Panc1 (cell line): Measurements from ENCODE around the gene IZUMO1.

Experiments used
- POLR2AphosphoS5 ChIP-seq: IDR thresholded peaks from 2 replicates; pipeline ENCODE4 v1.6.1; 2012; ENCODE audit warnings: mild to moderate bottlenecking, low read depth, low read length, moderate library complexity
- SIN3A ChIP-seq: IDR thresholded peaks from 2 replicates; pipeline ENCODE4 v1.6.1; 2012; ENCODE audit warnings: low read depth, mild to moderate bottlenecking, low read length, moderate library complexity, borderline replicate concordance; ENCODE audit not compliant: insufficient read depth
- TCF7L2 ChIP-seq: IDR thresholded peaks from 2 replicates; pipeline ENCODE4 v1.6.1; 2011; ENCODE audit warnings: mild to moderate bottlenecking, low read depth, low read length, inconsistent platforms
- TF ChIP-seq, protein P1 (sequence below): fragments of 450-650 bp; IDR thresholded peaks from 2 replicates; pipeline ENCODE4 v1.5.1; 2017; ENCODE audit warnings: mild to moderate bottlenecking

GRCh38 chr19:48795055-48795684, 48.5 kb upstream of the IZUMO1 start:
- TF ChIP-seq, protein P1, sequence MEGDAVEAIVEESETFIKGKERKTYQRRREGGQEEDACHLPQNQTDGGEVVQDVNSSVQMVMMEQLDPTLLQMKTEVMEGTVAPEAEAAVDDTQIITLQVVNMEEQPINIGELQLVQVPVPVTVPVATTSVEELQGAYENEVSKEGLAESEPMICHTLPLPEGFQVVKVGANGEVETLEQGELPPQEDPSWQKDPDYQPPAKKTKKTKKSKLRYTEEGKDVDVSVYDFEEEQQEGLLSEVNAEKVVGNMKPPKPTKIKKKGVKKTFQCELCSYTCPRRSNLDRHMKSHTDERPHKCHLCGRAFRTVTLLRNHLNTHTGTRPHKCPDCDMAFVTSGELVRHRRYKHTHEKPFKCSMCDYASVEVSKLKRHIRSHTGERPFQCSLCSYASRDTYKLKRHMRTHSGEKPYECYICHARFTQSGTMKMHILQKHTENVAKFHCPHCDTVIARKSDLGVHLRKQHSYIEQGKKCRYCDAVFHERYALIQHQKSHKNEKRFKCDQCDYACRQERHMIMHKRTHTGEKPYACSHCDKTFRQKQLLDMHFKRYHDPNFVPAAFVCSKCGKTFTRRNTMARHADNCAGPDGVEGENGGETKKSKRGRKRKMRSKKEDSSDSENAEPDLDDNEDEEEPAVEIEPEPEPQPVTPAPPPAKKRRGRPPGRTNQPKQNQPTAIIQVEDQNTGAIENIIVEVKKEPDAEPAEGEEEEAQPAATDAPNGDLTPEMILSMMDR = peak; percentile 94
- no peak for TF ChIP-seq TCF7L2
- TF ChIP-seq SIN3A = 0 out of 2 replicates have a peak, but pooled peaks have one; percentile 30
- TF ChIP-seq POLR2AphosphoS5 = peak; percentile 46; the same call in 1 of the 2 replicates
